Caco-2 (cell line): ENCODE results near the gene HLF. TPM values are rescaled to one million over a fixed set of nuclear protein-coding genes. Genes with fewer than 3 reads are reported as not detected.
"Not testable (repeated sequence)": the region's sequence is repeated elsewhere in the genome, so short reads cannot be mapped to it uniquely, and the experiment has no call there.

Experiments
- BruUV-seq: library from RNA; stranded (reverse); fragments of 400-500 nt; replicated peaks from 2 replicates; lab custom pipeline; 2021; lab: Mats Ljungman, UMichigan
- CTCF ChIA-PET: fragments of 300-600 bp; sonication (Branson Sonifier 250); formaldehyde crosslinking; loops from one replicate; lab custom pipeline; 2022; ENCODE audit warnings: antibody characterized with exemption; lab: Charles Lee
- POLR2A ChIA-PET: fragments of 300-600 bp; sonication (Branson Sonifier 250); formaldehyde crosslinking; loops from one replicate; lab custom pipeline; 2022; ENCODE audit warnings: antibody characterized with exemption; lab: Charles Lee
- DNase-seq, 2 experiments: peaks; one replicate each; pipeline versions ENCODE4 v3.0.0 to v3.0.0-alpha.2; 2020 to 2022
- H3K27me3 ChIP-seq: replicated peaks from 2 replicates; pipeline ENCODE4 v1.6.0; 2011; ENCODE audit warnings: low read length; ENCODE audit not compliant: control insufficient read depth, insufficient read depth
- H3K36me3 ChIP-seq: 2 replicates; pipeline ENCODE4 v1.5.1; 2011; ENCODE audit warnings: low read length; ENCODE audit not compliant: control insufficient read depth, insufficient read depth
- H3K4me1 ChIP-seq: fragments of 250-450 bp; sonication (Bioruptor Pico); 2 replicates; pipeline ENCODE4 v1.5.1; 2020; ENCODE audit warnings: mild to moderate bottlenecking
- H3K4me3 ChIP-seq: 2 replicates; pipeline ENCODE4 v1.5.1; 2011; ENCODE audit warnings: low read depth, mild to moderate bottlenecking, control low read depth, low read length
- H3K9me3 ChIP-seq: fragments of 250-450 bp; sonication (Bioruptor Pico); 2 replicates; pipeline ENCODE4 v1.5.1; 2020; ENCODE audit warnings: mild to moderate bottlenecking, moderate library complexity
- H3K27ac Mint-ChIP-seq: one replicate; pipeline ENCODE4 v1.8.0; 2022; ENCODE audit warnings: mixed read lengths; ENCODE audit not compliant: unreplicated experiment
- H3K27me3 Mint-ChIP-seq: one replicate; pipeline ENCODE4 v1.8.0; 2022; ENCODE audit warnings: mixed read lengths; ENCODE audit not compliant: insufficient read depth, unreplicated experiment
- H3K36me3 Mint-ChIP-seq: one replicate; pipeline ENCODE4 v1.8.0; 2022; ENCODE audit warnings: mild to moderate bottlenecking, mixed read lengths; ENCODE audit not compliant: insufficient read depth, unreplicated experiment
- H3K4me1 Mint-ChIP-seq: one replicate; pipeline ENCODE4 v1.8.0; 2022; ENCODE audit warnings: low read depth, mixed read lengths; ENCODE audit not compliant: unreplicated experiment
- H3K4me3 Mint-ChIP-seq: one replicate; pipeline ENCODE4 v1.8.0; 2022; ENCODE audit warnings: mild to moderate bottlenecking, moderate library complexity, mixed read lengths; ENCODE audit not compliant: unreplicated experiment
- H3K9me3 Mint-ChIP-seq: one replicate; pipeline ENCODE4 v1.8.0; 2022; ENCODE audit warnings: mixed read lengths; ENCODE audit not compliant: unreplicated experiment
- intact Hi-C: fragments of 100-400 bp; cut with micrococcal nuclease; formaldehyde crosslinking; loops from one replicate; pipeline ENCODE4 v1.10.0; 2022; ENCODE audit not compliant: unreplicated experiment
- total RNA-seq: library from RNA; stranded (reverse); gene quantifications from 2 replicates; pipeline ENCODE4 v1.2.3, GENCODE V29; 2022
- TF ChIP-seq, protein P1 (sequence below), 2 experiments: fragments of 200-600 bp in 1 of 2; IDR thresholded peaks; 1 replicate in 1 of 2; 2 replicates in 1 of 2; pipeline versions ENCODE4 v1.5.1 to v1.8.0; 2011 to 2022; ENCODE audit warnings: antibody characterized with exemption in 1 of 2, control low read depth in 1 of 2, inconsistent platforms in 1 of 2, low read depth in 1 of 2, low read length in 1 of 2, mild to moderate bottlenecking in 1 of 2, moderate library complexity in 1 of 2; ENCODE audit not compliant: insufficient read depth in 1 of 2, severe bottlenecking in 1 of 2, unreplicated experiment in 1 of 2

Gene HLF
- total RNA-seq, 1 experiment from 2014 or later = 19.8 TPM

DNA sequence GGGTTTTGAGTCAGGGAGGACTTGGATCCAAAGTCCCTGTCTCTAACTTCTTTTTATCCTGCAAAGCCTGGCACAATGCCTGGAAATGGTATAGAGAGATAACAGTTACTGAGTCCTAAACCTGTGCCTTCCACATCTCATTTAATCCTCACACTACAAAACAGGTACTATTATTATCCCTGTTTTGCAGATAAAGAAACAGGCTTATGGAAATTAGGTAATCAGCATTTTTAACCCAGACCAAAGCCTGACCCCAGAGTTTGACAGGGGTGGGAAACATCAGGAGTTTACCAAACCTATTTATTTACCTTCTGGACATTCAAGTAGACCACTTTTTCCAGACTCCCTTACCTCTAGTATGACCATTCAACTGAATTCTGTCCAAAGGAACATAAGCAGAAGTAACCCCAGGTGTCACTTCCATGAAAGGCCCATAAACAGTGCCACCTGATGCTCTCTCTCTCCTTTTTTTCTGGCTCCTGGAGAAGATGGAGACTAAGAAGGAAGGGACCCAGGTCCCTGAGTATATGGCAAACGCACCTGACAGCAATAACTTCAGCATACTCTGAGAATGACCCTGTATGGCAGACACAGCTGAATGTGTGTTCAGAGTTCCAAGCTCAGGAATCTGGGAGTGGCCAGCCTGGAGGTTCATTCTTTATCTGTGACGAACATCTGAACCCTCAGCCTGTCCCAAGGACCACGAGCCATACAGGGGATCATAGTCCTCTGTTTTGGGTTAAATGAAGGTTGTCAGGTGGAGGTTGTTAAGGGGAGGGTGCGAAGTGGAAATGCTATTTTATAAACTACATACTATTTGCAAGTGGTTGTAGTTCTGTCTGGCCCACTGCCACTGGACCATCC is 62.7 kb downstream of the HLF start:
- TSS peak; percentile 67 for BruUV-seq
- ChIA-PET POLR2A (interaction anchor here (1.0 kb wide), 1 partner anchor 40 kb away, joined by 3 read pairs; no protein-coding TSS in a partner anchor), CTCF (no interaction called here)
- Histone ChIP-seq H3K36me3 (no peaks in the 10 kb centered on the region), H3K4me3 (no peak overlapping the region), H3K27me3 (no peaks in the 10 kb centered on the region), H3K4me1 (peaks cover 48% of the 10 kb centered on the region), H3K9me3 (peaks cover 10% of the 10 kb centered on the region)
- intact Hi-C loops = no loop called here
- peak; percentile 63 to 84 for DNase-seq
- TF ChIP-seq, protein P1, sequence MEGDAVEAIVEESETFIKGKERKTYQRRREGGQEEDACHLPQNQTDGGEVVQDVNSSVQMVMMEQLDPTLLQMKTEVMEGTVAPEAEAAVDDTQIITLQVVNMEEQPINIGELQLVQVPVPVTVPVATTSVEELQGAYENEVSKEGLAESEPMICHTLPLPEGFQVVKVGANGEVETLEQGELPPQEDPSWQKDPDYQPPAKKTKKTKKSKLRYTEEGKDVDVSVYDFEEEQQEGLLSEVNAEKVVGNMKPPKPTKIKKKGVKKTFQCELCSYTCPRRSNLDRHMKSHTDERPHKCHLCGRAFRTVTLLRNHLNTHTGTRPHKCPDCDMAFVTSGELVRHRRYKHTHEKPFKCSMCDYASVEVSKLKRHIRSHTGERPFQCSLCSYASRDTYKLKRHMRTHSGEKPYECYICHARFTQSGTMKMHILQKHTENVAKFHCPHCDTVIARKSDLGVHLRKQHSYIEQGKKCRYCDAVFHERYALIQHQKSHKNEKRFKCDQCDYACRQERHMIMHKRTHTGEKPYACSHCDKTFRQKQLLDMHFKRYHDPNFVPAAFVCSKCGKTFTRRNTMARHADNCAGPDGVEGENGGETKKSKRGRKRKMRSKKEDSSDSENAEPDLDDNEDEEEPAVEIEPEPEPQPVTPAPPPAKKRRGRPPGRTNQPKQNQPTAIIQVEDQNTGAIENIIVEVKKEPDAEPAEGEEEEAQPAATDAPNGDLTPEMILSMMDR (IDR thresholded peaks at IDR 0.05; ENCODE audit: insufficient read depth in 1 of 2, low read depth in 1 of 2, low read length in 1 of 2, severe bottlenecking in 1 of 2, unreplicated experiment in 1 of 2) = no peak
- Mint-ChIP-seq H3K27me3 (no peaks in the 10 kb centered on the region), H3K4me1 (peaks cover 29% of the 10 kb centered on the region), H3K36me3 (peaks cover 5% of the 10 kb centered on the region), H3K27ac (peak overlapping the region; percentile 82), H3K4me3 (peak overlapping the region; percentile 52), H3K9me3 (peaks cover 13% of the 10 kb centered on the region)

DNA sequence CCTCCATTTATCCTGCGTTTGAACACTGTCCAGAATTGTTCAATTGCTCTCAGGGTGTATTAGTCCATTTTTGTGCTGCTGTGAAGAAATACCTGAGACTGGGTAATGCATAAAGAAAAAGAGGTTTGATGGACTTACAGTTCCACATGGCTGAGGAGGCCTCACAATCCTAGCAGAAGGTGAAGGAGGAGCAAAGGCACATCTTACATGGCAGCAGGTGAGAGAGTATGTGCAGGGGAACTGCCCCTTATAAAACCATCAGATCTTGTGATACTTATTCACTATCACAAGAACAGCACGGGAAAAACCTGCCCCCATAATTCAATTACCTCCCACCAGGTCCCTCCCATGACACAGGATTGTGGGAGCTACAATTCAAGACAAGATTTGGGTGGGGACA is 63.8 kb downstream of the HLF start:
- Mint-ChIP-seq H3K9me3 (peaks cover 16% of the 10 kb centered on the region), H3K4me1 (peaks cover 31% of the 10 kb centered on the region), H3K27ac (peak overlapping the region; percentile 80)
- H3K27me3 ChIP-seq, DNase-seq, H3K36me3 Mint-ChIP-seq, CTCF ChIA-PET, H3K9me3 ChIP-seq, BruUV-seq, H3K4me3 ChIP-seq, H3K36me3 ChIP-seq, intact Hi-C loops, H3K4me3 Mint-ChIP-seq, H3K27me3 Mint-ChIP-seq, POLR2A ChIA-PET: not testable (repeated sequence)
- H3K4me1 ChIP-seq = peaks cover 48% of the 10 kb centered on the region

DNA sequence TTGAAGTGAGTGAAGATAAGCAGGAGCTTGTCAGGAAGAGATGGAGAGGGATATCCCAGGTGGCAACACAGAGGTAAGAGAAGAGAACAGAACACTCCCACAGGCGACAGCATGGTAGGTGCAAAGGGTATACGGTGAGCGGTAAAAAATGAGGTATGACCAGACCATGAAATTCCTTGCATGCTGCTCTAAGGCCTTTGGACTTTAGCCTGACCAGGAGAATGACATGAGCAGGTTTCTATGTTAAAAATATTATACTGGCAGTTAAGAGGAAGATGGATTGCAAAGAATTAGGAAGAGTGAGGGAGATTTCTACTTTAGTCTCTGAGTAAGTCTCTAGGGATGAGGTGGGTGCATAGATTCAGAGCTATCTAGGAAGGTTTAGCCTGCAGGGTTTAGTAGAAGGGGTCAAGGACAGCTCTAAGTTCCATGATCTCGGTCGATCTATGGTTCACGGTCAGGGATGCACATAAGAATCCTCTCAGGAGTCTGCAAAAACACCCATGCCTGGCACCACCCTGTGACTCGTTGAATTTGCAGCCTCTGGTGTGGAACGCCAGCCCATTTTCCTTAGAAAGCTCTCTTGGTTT is 65.7 kb downstream of the HLF start:
- Mint-ChIP-seq H3K4me1 (peaks cover 31% of the 10 kb centered on the region), H3K9me3 (peaks cover 16% of the 10 kb centered on the region), H3K27ac (peak overlapping the region; percentile 72), H3K27me3 (no peaks in the 10 kb centered on the region), H3K4me3 (peak overlapping the region; percentile 12), H3K36me3 (peaks cover 5% of the 10 kb centered on the region)
- BruUV-seq = no TSS peak
- Histone ChIP-seq H3K4me1 (peaks cover 48% of the 10 kb centered on the region), H3K4me3 (no peak overlapping the region), H3K36me3 (no peaks in the 10 kb centered on the region), H3K27me3 (no peaks in the 10 kb centered on the region), H3K9me3 (peaks cover 10% of the 10 kb centered on the region)
- ChIA-PET POLR2A (interaction anchor here (0.5 kb wide), 1 partner anchor 278 kb away, joined by 3 read pairs; no protein-coding TSS in a partner anchor), CTCF (interaction anchor here (0.7 to 1.0 kb wide), 2 partner anchors 8 to 92 kb away, joined by 3 read pairs; no protein-coding TSS in a partner anchor)
- DNase-seq = peak; percentile 65 to 77
- intact Hi-C loops = loop anchor here (2.0 kb wide), 1 partner anchor 46 kb away; no protein-coding TSS in a partner anchor
- TF ChIP-seq, protein P1 (IDR thresholded peaks at IDR 0.05; ENCODE audit: insufficient read depth in 1 of 2, low read depth in 1 of 2, low read length in 1 of 2, severe bottlenecking in 1 of 2, unreplicated experiment in 1 of 2) = no peak
